HepG2 (cell line): ENCODE measurements around the gene SLC7A11. TPM values are rescaled to one million over a fixed set of nuclear protein-coding genes. Genes with fewer than 3 reads are reported as not detected.

Experiments used
- ATAC-seq: fragments of 200-7000 bp; cut with Tn5 transposase; 3 replicates; pipeline ENCODE4 v1.9.1; 2020; ENCODE audit warnings: mild to moderate bottlenecking, moderate library complexity
- BruUV-seq: library from RNA; stranded (reverse); fragments of 400-500 nt; replicated peaks from 2 replicates; lab custom pipeline; 2021; lab: Mats Ljungman, UMichigan
- CTCF ChIA-PET: fragments of 300-600 bp; formaldehyde crosslinking; extraction: SDS; loops from one replicate; lab custom pipeline; 2021; ENCODE audit warnings: low total read pairs, inconsistent platforms, low intra/inter-chr PET ratio; lab: Yijun Ruan, JAX
- POLR2A ChIA-PET: fragments of 350-600 bp; sonication (Branson Sonifier 250); formaldehyde crosslinking; loops from one replicate; lab custom pipeline; 2020; ENCODE audit warnings: antibody characterized with exemption, inconsistent platforms; lab: Yijun Ruan, JAX
- DNase-seq: peaks from one replicate; pipeline ENCODE4 v3.0.0-alpha.2; 2015; ENCODE audit warnings: low spot score
- FAIRE-seq: peaks from 3 replicates; lab custom pipeline; 2011; peaks lifted over from hg19 to GRCh38; lab: Jason Lieb, UNC
- H2AFZ ChIP-seq: one replicate; pipeline ENCODE4 v1.6.1; 2011; ENCODE audit warnings: low read length, inconsistent platforms
- H3K27ac ChIP-seq: fragments of 300-600 bp; 3 replicates; pipeline ENCODE4 v1.8.0; 2011; ENCODE audit warnings: mixed run types, mild to moderate bottlenecking, mixed read lengths, low read length, inconsistent platforms; ENCODE audit not compliant: insufficient read depth; ENCODE audit errors: extremely low read length
- H3K27me3 ChIP-seq, 2 experiments: fragments of 200-600 bp in 1 of 2; 2 replicates in 1 of 2; 3 replicates in 1 of 2; pipeline versions ENCODE4 v1.6.0 to v1.8.0; 2011; ENCODE audit warnings: low read length in 2 of 2, mild to moderate bottlenecking in 2 of 2, moderate library complexity in 2 of 2, inconsistent platforms in 1 of 2; ENCODE audit not compliant: insufficient read depth in 2 of 2, control insufficient read depth in 1 of 2
- H3K36me3 ChIP-seq, 2 experiments: fragments of 200-600 bp in 1 of 2; replicated peaks in 1 of 2; 2 replicates in 1 of 2; 3 replicates in 1 of 2; pipeline versions ENCODE4 v1.5.1 to v1.8.0; 2011; ENCODE audit warnings: low read length in 2 of 2, inconsistent platforms in 1 of 2; ENCODE audit not compliant: insufficient read depth in 2 of 2, control insufficient read depth in 1 of 2
- H3K4me1 ChIP-seq: 2 replicates; pipeline ENCODE4 v1.5.1; 2012; ENCODE audit warnings: low read length, inconsistent platforms; ENCODE audit not compliant: insufficient read depth
- H3K4me2 ChIP-seq: 2 replicates; pipeline ENCODE4 v1.6.0; 2011; ENCODE audit warnings: low read depth, low read length, inconsistent platforms
- H3K4me3 ChIP-seq, 3 experiments: fragments of 200-600 bp in 1 of 3; sonication (generic), shearing (Covaris generic) in 1 of 3; replicated peaks in 1 of 3; 2 replicates each; pipeline ENCODE4 v1.5.1; 2011 to 2016; ENCODE audit warnings: low read length in 3 of 3, inconsistent platforms in 2 of 3, low read depth in 2 of 3, mild to moderate bottlenecking in 2 of 3, control low read depth in 1 of 3, mixed read lengths in 1 of 3; ENCODE audit not compliant: insufficient read depth in 1 of 3
- H3K79me2 ChIP-seq: one replicate; pipeline ENCODE4 v1.6.1; 2011; ENCODE audit warnings: low read length, inconsistent platforms; ENCODE audit not compliant: insufficient read depth
- H3K9ac ChIP-seq: 2 replicates; pipeline ENCODE4 v1.6.0; 2011; ENCODE audit warnings: mild to moderate bottlenecking, low read depth, low read length, inconsistent platforms; ENCODE audit not compliant: insufficient read depth
- H3K9me3 ChIP-seq: 2 replicates; pipeline ENCODE4 v1.5.1; 2012; ENCODE audit warnings: mild to moderate bottlenecking, low read length
- H4K20me1 ChIP-seq: 2 replicates; pipeline ENCODE4 v1.6.0; 2011; ENCODE audit warnings: inconsistent platforms, mild to moderate bottlenecking, low read length, moderate library complexity; ENCODE audit not compliant: insufficient read depth
- ARID5B ChIP-seq: IDR thresholded peaks from 2 replicates; pipeline ENCODE4 v1.4.0; 2020; ENCODE audit warnings: mild to moderate bottlenecking, missing genetic modification reagents
- GPBP1L1 ChIP-seq: sonication (generic); formaldehyde crosslinking; IDR thresholded peaks from 2 replicates; pipeline ENCODE4 v1.5.0; 2020; ENCODE audit warnings: mild to moderate bottlenecking, missing genetic modification reagents
- IKZF1 ChIP-seq: fragments of 450-650 bp; IDR thresholded peaks from 2 replicates; pipeline ENCODE4 v1.7.1; 2016
- NFKBIZ ChIP-seq: IDR thresholded peaks from 2 replicates; pipeline ENCODE4 v1.6.1; 2018; ENCODE audit warnings: missing genetic modification reagents, missing compliant biosample characterization
- NR2F2 ChIP-seq: IDR thresholded peaks from 2 replicates; pipeline ENCODE4 v1.6.1; 2012; ENCODE audit warnings: low read depth, inconsistent platforms, borderline replicate concordance
- PRDM15 ChIP-seq: sonication (generic); formaldehyde crosslinking; IDR thresholded peaks from 2 replicates; pipeline ENCODE4 v1.4.0; 2020; ENCODE audit warnings: missing genetic modification reagents
- RFXAP ChIP-seq: sonication (generic); formaldehyde crosslinking; IDR thresholded peaks from 2 replicates; pipeline ENCODE4 v1.4.0; 2020; ENCODE audit warnings: missing genetic modification reagents, borderline replicate concordance
- ZNF274 ChIP-seq: sonication (generic); formaldehyde crosslinking; IDR thresholded peaks from 2 replicates; pipeline ENCODE4 v1.5.1; 2020; ENCODE audit warnings: mild to moderate bottlenecking, missing genetic modification reagents
- ZNF558 ChIP-seq: sonication (generic); formaldehyde crosslinking; IDR thresholded peaks from 2 replicates; pipeline ENCODE4 v1.9.0; 2022; ENCODE audit warnings: mild to moderate bottlenecking, missing genetic modification reagents, borderline replicate concordance
- ZUFSP ChIP-seq: sonication (generic); formaldehyde crosslinking; IDR thresholded peaks from 2 replicates; pipeline ENCODE4 v1.9.0; 2021; ENCODE audit warnings: missing genetic modification reagents, mild to moderate bottlenecking, borderline replicate concordance
- WGBS: methylation state at CpG from one replicate; pipeline ENCODE4 v1.1.6; 2017; ENCODE audit warnings: low lambda C conversion rate; 5-methylcytosine and 5-hydroxymethylcytosine counted together
- in situ Hi-C: cut with HindIII; loops from 2 replicates; pipeline ENCODE4 v1.10.0; 2017; ENCODE audit warnings: low pct_unique_long_range_greater_than_20kb; ENCODE audit not compliant: extremely low pct_ligation_motif_present
- intact Hi-C: fragments of 100-400 bp; cut with micrococcal nuclease; formaldehyde crosslinking; loops from one replicate; pipeline ENCODE4 v1.10.0; 2022; ENCODE audit not compliant: unreplicated experiment
- polyA plus RNA-seq, 8 experiments: library from polyadenylated mRNA; depleted of rRNA in 3 of 8; stranded (reverse) in 7 of 8; unstranded in 1 of 8; fragments of >200 nt; fragmentation: Illumina TruSeq in 4 of 8; extraction: Trizol in 4 of 8; gene quantifications; 2 replicates each; pipeline versions ENCODE4 v1.2.1 to v1.2.3, GENCODE V29; 2011 to 2016; ENCODE audit warnings: low read depth in 4 of 8, missing spikeins in 1 of 8, mixed read lengths in 1 of 8; ENCODE audit not compliant: insufficient read depth in 1 of 8
- total RNA-seq, 5 experiments: library from RNA; depleted of rRNA; stranded (reverse); fragments of >200 nt; fragmentation: Illumina TruSeq; extraction: Trizol; gene quantifications; 2 replicates each; pipeline ENCODE4 v1.2.3, GENCODE V29; 2016; ENCODE audit warnings: low read depth in 1 of 5

SLC7A11 gene
- total and polyA plus RNA-seq, 2 of the 13 experiments (the other 11 are each of a cell fraction or from before 2014, with no cell fraction given): 15.7 to 17.5 TPM

GRCh38 chr4:138200236-138200590 is 41.9 kb downstream of the SLC7A11 start (continued):
- TF ChIP-seq ARID5B (CRISPR knock-in tag): no peak
- TF ChIP-seq, all 625 proteins: peak for 0

- Histone ChIP-seq H3K4me1 (peaks cover 60% of the 10 kb centered on the region), H4K20me1 (no peaks in the 10 kb centered on the region), H3K27ac (peak overlapping the region; percentile 90), H3K4me3 (peak overlapping the region in 2 of 3 experiments; percentile 3 to 40; a peak in 2 of 6 replicates), H3K9ac (peak overlapping the region; percentile 62), H3K9me3 (no peaks in the 10 kb centered on the region), H3K27me3 (no peaks in the 10 kb centered on the region), H3K79me2 (peaks cover 17% of the 10 kb centered on the region), H3K4me2 (peak overlapping the region; percentile 52), H2AFZ (no peak overlapping the region), H3K36me3 (peaks cover 2 to 23% of the 10 kb centered on the region in 2 experiments; a peak in 4 of 5 replicates)
- BruUV-seq: no TSS peak
- ChIA-PET POLR2A (interaction anchor here (1.0 to 1.7 kb wide), 6 partner anchors 17 to 98 kb away, joined by 3 to 38 read pairs (median 4); partner anchors contain the start of gene SLC7A11), CTCF (no interaction called here)
- DNase-seq (peak; percentile 98), FAIRE-seq (peak; percentile 98), ATAC-seq (peak; percentile 100)
- in situ Hi-C loops (no loop called here), intact Hi-C loops (loop anchor here (1.0 kb wide), 1 partner anchor 43 kb away; the partner anchor contains the start of gene SLC7A11)
- WGBS: 4% methylated on average over 5 of the region's 5 CpGs
- TF ChIP-seq PRDM15 (no peak), RFXAP (no peak), ZNF274 (CRISPR knock-in tag) (no peak), GPBP1L1 (CRISPR knock-in tag) (no peak), NFKBIZ (peak; percentile 67; the same call in 1 of the 2 replicates), ZUFSP (CRISPR knock-in tag) (no peak), IKZF1 (no peak), NR2F2 (0 out of 2 replicates have a peak, but pooled peaks have one; percentile 23), ZNF558 (CRISPR knock-in tag) (no peak)
Measured at GRCh38 chr4:138199568-138200235, 42.4 kb downstream of the SLC7A11 start.
